NCI-H1694 (cell line): ENCODE results near the gene CLDND2.

ENCODE experiments used
- DNase-seq: peaks from one replicate; lab custom pipeline; 2025; lab: John Stamatoyannopoulos, UW

The CLDND2 gene

DNA sequence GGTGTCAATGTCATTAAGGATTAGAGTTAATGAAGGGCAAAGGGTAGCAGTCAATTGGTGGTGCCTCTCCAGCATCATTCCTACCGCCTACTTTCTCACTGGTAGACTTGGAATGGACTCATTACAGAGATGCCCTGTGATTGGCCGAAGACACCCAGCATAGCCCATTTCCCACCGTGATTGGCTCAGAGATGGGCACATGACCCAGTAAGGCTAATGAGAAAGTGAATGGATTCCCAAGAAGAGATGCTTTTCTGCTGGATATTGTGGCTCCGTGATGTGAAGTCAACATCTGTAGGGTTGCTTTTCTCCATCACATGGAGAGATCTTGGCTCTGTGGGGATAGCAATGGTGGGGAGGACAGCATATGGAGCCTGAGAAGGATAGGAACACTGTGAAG is 38.4 kb downstream of the CLDND2 start:
- DNase-seq = no peak

GRCh38 chr19:51329411-51329810 is 39.4 kb downstream of the CLDND2 start:
- DNase-seq = no peak

- no peak for DNase-seq
Measured at GRCh38 chr19:51327066-51328001, 41.5 kb downstream of the CLDND2 start.

- no peak for DNase-seq
Measured at GRCh38 chr19:51326216-51327065, 42.4 kb downstream of the CLDND2 start.

DNA sequence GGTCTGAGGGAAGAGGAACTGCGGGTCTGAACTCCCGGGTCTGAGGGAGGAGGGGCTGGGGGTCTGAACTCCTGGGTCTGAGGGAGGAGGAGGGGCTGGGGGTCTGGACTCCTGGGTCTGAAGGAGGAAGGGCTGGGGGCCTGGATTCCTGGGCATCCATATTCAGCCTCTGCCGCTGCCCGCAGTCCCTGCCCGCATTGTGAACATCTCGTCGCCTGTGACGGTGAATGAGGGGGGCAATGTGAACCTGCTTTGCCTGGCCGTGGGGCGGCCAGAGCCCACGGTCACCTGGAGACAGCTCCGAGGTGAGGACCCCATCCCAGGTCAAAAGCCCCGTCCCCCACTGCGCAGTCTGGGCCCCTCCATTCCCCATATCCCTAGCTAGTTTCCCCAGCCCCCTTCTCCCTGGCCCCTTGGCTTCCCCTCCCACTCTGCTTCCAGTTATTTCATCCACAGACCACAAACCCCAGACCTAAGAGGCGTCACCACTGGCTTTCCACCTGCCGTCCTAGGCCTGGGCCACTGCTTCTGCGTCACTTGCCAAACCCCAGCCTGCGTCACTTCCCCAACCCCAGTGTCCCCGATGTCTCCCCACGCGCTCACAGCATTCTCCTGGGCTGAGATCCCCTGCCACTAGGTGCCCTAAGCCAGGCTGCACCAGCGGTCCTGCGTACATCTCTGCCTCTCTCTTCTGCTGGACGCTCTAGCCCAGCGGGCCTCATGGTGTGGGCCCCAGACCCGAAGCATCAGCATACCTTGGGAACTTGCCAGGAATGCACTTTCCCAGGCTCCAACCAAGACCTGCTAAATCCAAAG is 43.4 kb downstream of the CLDND2 start:
- DNase-seq = no peak

- DNase-seq = no peak
Measured at GRCh38 chr19:51324167-51324481, 44.7 kb downstream of the CLDND2 start.

DNA sequence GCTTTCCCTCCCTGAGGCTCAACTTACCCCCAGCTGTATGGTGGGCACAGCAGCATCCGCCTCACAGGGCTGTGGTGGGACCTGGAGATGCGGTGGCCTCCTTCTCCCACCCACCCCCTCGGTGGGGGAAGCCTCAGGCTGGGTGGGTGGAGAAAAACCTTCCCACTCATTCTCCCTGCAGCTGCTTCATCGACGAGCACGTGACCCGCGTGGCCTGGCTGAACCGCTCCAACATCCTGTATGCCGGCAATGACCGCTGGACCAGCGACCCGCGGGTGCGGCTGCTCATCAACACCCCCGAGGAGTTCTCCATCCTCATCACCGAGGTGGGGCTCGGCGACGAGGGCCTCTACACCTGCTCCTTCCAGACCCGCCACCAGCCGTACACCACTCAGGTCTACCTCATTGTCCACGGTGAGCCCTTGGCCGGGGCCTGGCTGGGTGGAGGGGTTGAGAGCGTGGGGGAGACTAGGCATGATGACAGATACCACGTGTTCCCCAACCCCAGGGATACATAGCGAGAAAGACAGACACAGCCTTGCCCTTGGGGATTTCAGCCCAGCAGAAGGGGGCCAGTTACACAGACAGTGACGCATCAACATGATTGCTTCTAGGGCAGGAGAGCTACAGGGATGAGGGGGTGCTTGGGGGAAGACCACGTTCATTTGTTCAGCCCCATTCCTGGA is 45.2 kb downstream of the CLDND2 start:
- DNase-seq = no peak

GRCh38 chr19:51321799-51322198 is 47.0 kb downstream of the CLDND2 start:
- DNase-seq = no peak

- no peak for DNase-seq
Measured at GRCh38 chr19:51320280-51320657, 48.5 kb downstream of the CLDND2 start.

- no peak for DNase-seq
Measured at GRCh38 chr19:51319649-51320279, 49.0 kb downstream of the CLDND2 start.

DNA sequence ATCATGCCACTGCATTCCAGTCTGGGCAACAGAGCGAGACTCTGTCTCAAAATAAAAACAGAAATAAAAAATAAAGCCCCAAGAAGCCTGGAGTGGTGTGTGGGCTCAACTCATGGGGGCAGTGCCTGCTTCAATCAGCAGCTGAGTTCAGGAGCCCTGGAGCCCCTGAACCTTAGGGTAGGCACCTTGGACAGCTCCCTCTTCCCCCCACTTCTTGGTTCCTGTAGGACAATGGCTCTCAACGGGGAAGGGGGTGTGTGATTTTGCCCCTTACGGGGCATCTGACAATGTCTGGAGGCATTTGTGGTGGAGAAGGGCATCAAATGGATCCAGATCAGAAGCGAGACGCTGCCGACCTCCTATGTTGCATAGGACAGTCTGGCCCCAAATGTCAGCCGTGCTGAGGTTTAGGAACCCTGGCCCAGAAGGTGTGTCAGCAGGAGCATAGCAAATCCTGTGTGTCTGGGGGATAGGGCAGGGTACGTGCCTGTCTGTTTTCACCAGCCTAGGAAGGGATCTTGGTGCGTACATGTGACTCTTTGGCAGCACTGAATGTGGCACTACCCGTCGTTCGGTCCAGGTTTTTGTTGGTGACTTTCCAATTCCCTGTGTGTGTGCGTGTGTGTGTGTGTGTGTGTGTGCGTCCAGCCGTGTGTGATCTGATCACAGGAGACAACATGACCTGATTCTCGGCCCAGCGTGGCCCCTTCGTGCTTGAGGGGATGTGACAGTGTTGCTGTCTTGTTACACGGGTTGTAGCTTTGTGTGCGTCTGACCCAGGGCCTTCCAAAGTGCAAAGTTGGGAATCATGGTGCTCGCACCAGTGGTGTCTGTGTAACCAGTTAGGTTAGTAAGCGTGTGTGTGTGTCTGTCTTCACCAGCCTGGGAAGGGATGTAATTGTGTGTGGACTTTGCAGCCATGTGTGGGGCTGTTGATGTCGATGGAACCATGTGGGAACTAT is 49.8 kb downstream of the CLDND2 start:
- DNase-seq = no peak

- no peak for DNase-seq
Measured at GRCh38 chr19:51317968-51318367, 50.8 kb downstream of the CLDND2 start.

GRCh38 chr19:51317376-51317775 is 51.4 kb downstream of the CLDND2 start:
- DNase-seq = no peak
